ENCODE results near the gene PSPN.

DNA sequence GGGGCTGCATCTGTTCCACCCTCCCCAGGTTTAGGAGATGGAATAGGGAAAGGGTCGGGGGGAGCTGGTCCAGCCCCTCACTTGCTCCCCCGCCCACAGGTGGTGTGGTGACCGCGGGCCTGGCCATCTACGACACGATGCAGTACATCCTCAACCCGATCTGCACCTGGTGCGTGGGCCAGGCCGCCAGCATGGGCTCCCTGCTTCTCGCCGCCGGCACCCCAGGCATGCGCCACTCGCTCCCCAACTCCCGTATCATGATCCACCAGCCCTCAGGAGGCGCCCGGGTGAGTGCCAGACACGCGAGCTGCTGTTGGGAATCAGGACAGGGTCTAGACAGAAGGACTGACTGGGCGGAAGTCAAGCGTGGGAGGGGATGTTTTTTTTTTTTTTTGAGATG lies 11.4 kb downstream of the PSPN start:
- TF ChIP-seq, protein P1, sequence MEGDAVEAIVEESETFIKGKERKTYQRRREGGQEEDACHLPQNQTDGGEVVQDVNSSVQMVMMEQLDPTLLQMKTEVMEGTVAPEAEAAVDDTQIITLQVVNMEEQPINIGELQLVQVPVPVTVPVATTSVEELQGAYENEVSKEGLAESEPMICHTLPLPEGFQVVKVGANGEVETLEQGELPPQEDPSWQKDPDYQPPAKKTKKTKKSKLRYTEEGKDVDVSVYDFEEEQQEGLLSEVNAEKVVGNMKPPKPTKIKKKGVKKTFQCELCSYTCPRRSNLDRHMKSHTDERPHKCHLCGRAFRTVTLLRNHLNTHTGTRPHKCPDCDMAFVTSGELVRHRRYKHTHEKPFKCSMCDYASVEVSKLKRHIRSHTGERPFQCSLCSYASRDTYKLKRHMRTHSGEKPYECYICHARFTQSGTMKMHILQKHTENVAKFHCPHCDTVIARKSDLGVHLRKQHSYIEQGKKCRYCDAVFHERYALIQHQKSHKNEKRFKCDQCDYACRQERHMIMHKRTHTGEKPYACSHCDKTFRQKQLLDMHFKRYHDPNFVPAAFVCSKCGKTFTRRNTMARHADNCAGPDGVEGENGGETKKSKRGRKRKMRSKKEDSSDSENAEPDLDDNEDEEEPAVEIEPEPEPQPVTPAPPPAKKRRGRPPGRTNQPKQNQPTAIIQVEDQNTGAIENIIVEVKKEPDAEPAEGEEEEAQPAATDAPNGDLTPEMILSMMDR (IDR thresholded peaks at IDR 0.05), result no peak
- TF ChIP-seq EZH2 (IDR thresholded peaks at IDR 0.05; ENCODE audit: borderline replicate concordance, insufficient read depth, low read depth, low read length, poor library complexity, severe bottlenecking), result no peak

Measured in B cell (primary cell).